Keratinocyte (primary cell): ENCODE results near the gene ZFP64. TPM values are rescaled to one million over a fixed set of nuclear protein-coding genes. Genes with fewer than 3 reads are reported as not detected.

Source experiments
- DNase-seq: peaks from one replicate; pipeline ENCODE4 v3.0.0-alpha.2; 2011; ENCODE audit warnings: low read depth, missing footprints, low spot score
- FAIRE-seq: peaks from 2 replicates; lab custom pipeline; 2011; peaks lifted over from hg19 to GRCh38; lab: Jason Lieb, UNC
- H2AFZ ChIP-seq: 2 replicates; pipeline ENCODE4 v1.6.0; 2012; ENCODE audit warnings: low read length, control low read depth, inconsistent platforms; ENCODE audit not compliant: control insufficient read depth
- H3K27ac ChIP-seq: 2 replicates; pipeline ENCODE4 v1.5.1; 2011; ENCODE audit warnings: low read length; ENCODE audit not compliant: control insufficient read depth, insufficient read depth
- H3K27me3 ChIP-seq: 3 replicates; pipeline ENCODE4 v1.6.0; 2011; ENCODE audit warnings: low read length; ENCODE audit not compliant: control insufficient read depth, insufficient read depth; ENCODE audit errors: extremely low read depth
- H3K36me3 ChIP-seq, 2 experiments: 2 replicates in 1 of 2; 3 replicates in 1 of 2; pipeline ENCODE4 v1.5.1; 2011; ENCODE audit warnings: low read length in 2 of 2, mild to moderate bottlenecking in 1 of 2; ENCODE audit not compliant: control insufficient read depth in 2 of 2, insufficient read depth in 2 of 2; ENCODE audit errors: extremely low read depth in 1 of 2
- H3K4me1 ChIP-seq: 3 replicates; pipeline ENCODE4 v1.5.1; 2011; ENCODE audit warnings: low read length; ENCODE audit not compliant: control insufficient read depth, insufficient read depth; ENCODE audit errors: extremely low read depth
- H3K4me2 ChIP-seq: 3 replicates; pipeline ENCODE4 v1.6.0; 2011; ENCODE audit warnings: low read depth, low read length; ENCODE audit not compliant: control insufficient read depth, insufficient read depth; ENCODE audit errors: extremely low read depth
- H3K4me3 ChIP-seq, 3 experiments: fragments of 200-600 bp in 1 of 3; sonication (generic) in 1 of 3; 2 replicates in 2 of 3; 3 replicates in 1 of 3; pipeline ENCODE4 v1.5.1; 2011 to 2016; ENCODE audit warnings: low read length in 3 of 3, mild to moderate bottlenecking in 3 of 3, control low read depth in 2 of 3, inconsistent platforms in 1 of 3, low read depth in 1 of 3, mixed read lengths in 1 of 3, mixed run types in 1 of 3, moderate library complexity in 1 of 3; ENCODE audit not compliant: control insufficient read depth in 2 of 3, insufficient read depth in 2 of 3; ENCODE audit errors: extremely low read depth in 1 of 3
- H3K79me2 ChIP-seq: 2 replicates; pipeline ENCODE4 v1.6.0; 2012; ENCODE audit warnings: low read length; ENCODE audit not compliant: control insufficient read depth, insufficient read depth
- H3K9ac ChIP-seq: 3 replicates; pipeline ENCODE4 v1.6.0; 2011; ENCODE audit warnings: low read length; ENCODE audit not compliant: control insufficient read depth, insufficient read depth; ENCODE audit errors: extremely low read depth
- H3K9me1 ChIP-seq: 3 replicates; pipeline ENCODE4 v1.6.0; 2011; ENCODE audit warnings: low read length; ENCODE audit not compliant: control insufficient read depth, insufficient read depth; ENCODE audit errors: extremely low read depth
- H3K9me3 ChIP-seq: 2 replicates; pipeline ENCODE4 v1.5.1; 2012; ENCODE audit warnings: low read depth, low read length; ENCODE audit not compliant: control insufficient read depth
- H4K20me1 ChIP-seq: 3 replicates; pipeline ENCODE4 v1.6.0; 2011; ENCODE audit warnings: low read length; ENCODE audit not compliant: control insufficient read depth, insufficient read depth; ENCODE audit errors: extremely low read depth
- CTCF ChIP-seq, 3 experiments: IDR thresholded peaks in 1 of 3; conservative IDR thresholded peaks in 1 of 3; optimal IDR thresholded peaks in 1 of 3; 2 replicates in 2 of 3; 3 replicates in 1 of 3; pipeline versions ENCODE3 to v1.5.1; 2011; ENCODE audit warnings: low read length in 3 of 3, mild to moderate bottlenecking in 3 of 3, moderate library complexity in 2 of 3, control low read depth in 1 of 3, inconsistent platforms in 1 of 3; ENCODE audit not compliant: insufficient read depth in 2 of 3; ENCODE audit errors: extremely low read depth in 1 of 3
- EZH2 ChIP-seq: IDR thresholded peaks from one replicate; pipeline ENCODE4 v1.6.1; 2012; ENCODE audit warnings: inconsistent platforms, mild to moderate bottlenecking, low read length, moderate library complexity
- dilution Hi-C: fragments of 300-500 bp; cut with MboI; formaldehyde crosslinking; loops from one replicate; pipeline ENCODE4 v1.7.0; 2020; ENCODE audit warnings: low sequenced_read_pairs; ENCODE audit not compliant: extremely low pct_ligation_motif_present
- polyA plus RNA-seq, 5 experiments: library from polyadenylated mRNA; depleted of rRNA in 3 of 5; stranded (reverse) in 3 of 5; stranded (forward) in 1 of 5; unstranded in 1 of 5; fragments of >200 nt; gene quantifications; 1 replicate in 1 of 5; 2 replicates in 3 of 5; 3 replicates in 1 of 5; pipeline versions ENCODE4 v1.2.1 to v1.2.3, GENCODE V29; 2011 to 2012; ENCODE audit warnings: missing spikeins in 2 of 5, low read depth in 1 of 5, low replicate concordance in 1 of 5

ZFP64 gene
- polyA plus RNA-seq, 1 donor (not counting 4 experiments of a cell fraction or from before 2014, with no cell fraction given) = 27.9 TPM

DNA sequence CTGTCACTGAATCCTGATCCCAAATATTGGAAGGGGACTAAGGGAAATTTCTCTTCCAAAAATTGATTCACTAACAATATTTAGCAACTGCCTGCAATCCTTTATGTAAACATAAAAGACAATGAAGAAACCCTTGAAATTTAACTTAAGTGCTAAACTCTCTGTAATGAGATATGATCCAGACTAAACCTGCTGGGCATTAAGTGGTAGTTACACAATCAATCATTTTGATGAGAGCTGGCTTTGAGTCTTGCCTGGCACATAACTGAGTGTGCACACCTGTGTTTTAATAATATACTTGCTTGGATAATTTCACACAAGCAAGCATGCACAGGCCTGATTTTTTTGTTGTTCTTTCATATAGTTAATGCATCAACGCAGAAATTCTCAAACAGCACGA, 9.8 kb upstream of the ZFP64 start:
- Histone ChIP-seq H4K20me1 (no peaks in the 10 kb centered on the region), H3K9me1 (no peaks in the 10 kb centered on the region), H3K9ac (no peak overlapping the region), H3K4me1 (no peaks in the 10 kb centered on the region), H3K4me2 (no peak overlapping the region), H2AFZ (no peak overlapping the region), H3K36me3 (no peaks in the 10 kb centered on the region), H3K27ac (no peak overlapping the region), H3K27me3 (peaks cover 5% of the 10 kb centered on the region), H3K79me2 (no peaks in the 10 kb centered on the region), H3K9me3 (no peaks in the 10 kb centered on the region), H3K4me3 (no peak overlapping the region)
- DNase-seq (no peak), FAIRE-seq (no peak)
- dilution Hi-C loops = no loop called here
- no peak for TF ChIP-seq CTCF (optimal IDR thresholded peaks at IDR 0.05 in 1 of 3, IDR thresholded peaks at IDR 0.05 in 1 of 3, conservative IDR thresholded peaks at IDR 0.05 in 1 of 3; ENCODE audit: extremely low read depth in 1 of 3, insufficient read depth in 2 of 3, low read length in 3 of 3)
- TF ChIP-seq EZH2 = no peak

DNA sequence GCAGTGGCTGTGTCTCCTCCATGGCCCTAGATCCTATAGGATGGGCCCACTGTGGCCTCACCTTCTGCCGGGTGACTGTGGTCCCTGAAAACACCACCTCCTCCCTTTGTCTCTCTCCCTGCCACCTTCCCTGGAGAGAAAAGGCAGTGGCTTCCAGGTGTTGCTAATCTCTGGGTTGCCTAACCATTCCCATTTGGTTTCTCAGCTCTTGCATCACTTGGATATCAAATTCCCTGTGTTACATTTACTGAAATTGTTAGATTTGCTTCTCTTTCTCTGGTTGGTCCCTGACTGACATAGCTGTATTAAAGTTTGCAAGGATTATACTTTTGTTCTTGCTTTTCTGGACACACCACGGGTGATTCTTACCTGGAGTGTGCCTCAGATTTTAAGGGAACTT, 9.3 kb upstream of the ZFP64 start:
- peaks cover 5% of the 10 kb centered on the region for H3K27me3 ChIP-seq
- no peak for TF ChIP-seq EZH2
- no peak for TF ChIP-seq CTCF (optimal IDR thresholded peaks at IDR 0.05 in 1 of 3, IDR thresholded peaks at IDR 0.05 in 1 of 3, conservative IDR thresholded peaks at IDR 0.05 in 1 of 3; ENCODE audit: extremely low read depth in 1 of 3, insufficient read depth in 2 of 3, low read length in 3 of 3)
- H3K27ac ChIP-seq = no peak overlapping the region
- FAIRE-seq (no peak), DNase-seq (no peak)
- H3K4me1 ChIP-seq = no peaks in the 10 kb centered on the region
- dilution Hi-C loops = no loop called here
- H4K20me1 ChIP-seq = no peaks in the 10 kb centered on the region
- no peak overlapping the region for H3K4me2 ChIP-seq
- no peaks in the 10 kb centered on the region for H3K79me2 ChIP-seq
- H3K36me3 ChIP-seq = no peaks in the 10 kb centered on the region
- no peaks in the 10 kb centered on the region for H3K9me1 ChIP-seq
- no peak overlapping the region for H3K9ac ChIP-seq
- no peak overlapping the region for H3K4me3 ChIP-seq
- H2AFZ ChIP-seq = no peak overlapping the region
- H3K9me3 ChIP-seq = no peaks in the 10 kb centered on the region
